T-helper 2 cell treated with Interferon-gamma antibody and Interleukin-4, amounts not matched to agents 5 μg/mL and 100 μg/mL, for 36 hours (primary cell): ENCODE measurements around the gene PLEKHS1.
"Not testable (repeated sequence)": the region's sequence is repeated elsewhere in the genome, so short reads cannot be mapped to it uniquely, and the experiment has no call there.

Experiments
- DNase-seq: peaks from one replicate; pipeline ENCODE4 v3.0.0; 2021; ENCODE audit warnings: low spot score
- H3K27ac Mint-ChIP-seq: one replicate; pipeline ENCODE4 v1.8.0; 2021; ENCODE audit warnings: mild to moderate bottlenecking, mixed read lengths
- H3K27me3 Mint-ChIP-seq: one replicate; pipeline ENCODE4 v1.8.0; 2021; ENCODE audit warnings: low read depth, mixed read lengths
- H3K36me3 Mint-ChIP-seq: one replicate; pipeline ENCODE4 v1.8.0; 2021; ENCODE audit warnings: low read depth, mixed read lengths
- H3K4me1 Mint-ChIP-seq: one replicate; pipeline ENCODE4 v1.8.0; 2021; ENCODE audit warnings: low read depth, mixed read lengths
- H3K4me3 Mint-ChIP-seq: one replicate; pipeline ENCODE4 v1.8.0; 2022; ENCODE audit warnings: mild to moderate bottlenecking, moderate library complexity, mixed read lengths
- H3K9me3 Mint-ChIP-seq: one replicate; pipeline ENCODE4 v1.8.0; 2021; ENCODE audit warnings: mixed read lengths

Gene PLEKHS1

GRCh38 chr10:113788604-113789083 is 37.2 kb downstream of the PLEKHS1 start:
- DNase-seq, result no peak
- Mint-ChIP-seq H3K9me3 (no peaks in the 10 kb centered on the region), H3K27me3 (peaks cover 15% of the 10 kb centered on the region), H3K36me3 (no peaks in the 10 kb centered on the region), H3K4me3 (no peak overlapping the region), H3K4me1 (no peaks in the 10 kb centered on the region), H3K27ac (no peak overlapping the region)

GRCh38 chr10:113791691-113792090 is 40.2 kb downstream of the PLEKHS1 start:
- DNase-seq, result no peak
- H3K27ac Mint-ChIP-seq, result no peak overlapping the region
- peaks cover 37% of the 10 kb centered on the region for H3K27me3 Mint-ChIP-seq
- H3K9me3 Mint-ChIP-seq, result no peaks in the 10 kb centered on the region
- H3K36me3 Mint-ChIP-seq, result no peaks in the 10 kb centered on the region
- no peaks in the 10 kb centered on the region for H3K4me1 Mint-ChIP-seq
- H3K4me3 Mint-ChIP-seq, result no peak overlapping the region

GRCh38 chr10:113801569-113801968 is 50.1 kb downstream of the PLEKHS1 start:
- H3K4me1 Mint-ChIP-seq, result peaks cover 4% of the 10 kb centered on the region
- peaks cover 47% of the 10 kb centered on the region for H3K27me3 Mint-ChIP-seq
- no peak overlapping the region for H3K27ac Mint-ChIP-seq
- no peaks in the 10 kb centered on the region for H3K36me3 Mint-ChIP-seq
- H3K4me3 Mint-ChIP-seq, result no peak overlapping the region
- H3K9me3 Mint-ChIP-seq, result no peaks in the 10 kb centered on the region
- DNase-seq, result no peak

DNA sequence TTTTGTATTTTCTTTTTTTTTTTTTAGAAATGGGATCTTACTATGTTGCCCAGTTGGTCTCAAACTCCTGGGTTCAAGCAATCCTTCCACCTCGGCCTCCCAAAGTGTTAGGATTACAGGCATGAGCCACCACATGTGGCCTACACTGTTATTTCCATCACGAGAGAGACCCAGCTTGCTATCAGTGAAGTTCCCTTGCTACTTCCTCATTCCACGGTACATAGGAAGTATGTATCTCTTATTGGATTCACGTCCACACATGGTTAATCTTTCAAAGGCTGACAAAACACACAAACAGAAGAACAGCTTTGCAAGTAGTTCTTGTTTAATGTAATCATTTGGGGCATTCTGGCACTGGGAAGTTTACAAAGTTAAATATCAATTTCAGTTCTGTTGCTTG is 51.5 kb downstream of the PLEKHS1 start:
- Mint-ChIP-seq H3K27ac (no peak overlapping the region), H3K9me3 (no peaks in the 10 kb centered on the region), H3K36me3 (no peaks in the 10 kb centered on the region), H3K4me3 (no peak overlapping the region), H3K27me3 (peaks cover 45% of the 10 kb centered on the region), H3K4me1 (peaks cover 4% of the 10 kb centered on the region)
- no peak for DNase-seq

- Mint-ChIP-seq H3K36me3 (no peaks in the 10 kb centered on the region), H3K27me3 (peaks cover 45% of the 10 kb centered on the region), H3K9me3 (no peaks in the 10 kb centered on the region), H3K27ac (no peak overlapping the region), H3K4me3 (no peak overlapping the region), H3K4me1 (no peaks in the 10 kb centered on the region)
- DNase-seq, result no peak
Observed at GRCh38 chr10:113806503-113806902, 55.0 kb downstream of the PLEKHS1 start.

- H3K4me1 Mint-ChIP-seq, result no peaks in the 10 kb centered on the region
- peaks cover 53% of the 10 kb centered on the region for H3K27me3 Mint-ChIP-seq
- no peaks in the 10 kb centered on the region for H3K9me3 Mint-ChIP-seq
- DNase-seq, result no peak
- H3K4me3 Mint-ChIP-seq, result no peak overlapping the region
- H3K27ac Mint-ChIP-seq, result no peak overlapping the region
- no peaks in the 10 kb centered on the region for H3K36me3 Mint-ChIP-seq
Observed at GRCh38 chr10:113808168-113808567, 56.7 kb downstream of the PLEKHS1 start.

DNA sequence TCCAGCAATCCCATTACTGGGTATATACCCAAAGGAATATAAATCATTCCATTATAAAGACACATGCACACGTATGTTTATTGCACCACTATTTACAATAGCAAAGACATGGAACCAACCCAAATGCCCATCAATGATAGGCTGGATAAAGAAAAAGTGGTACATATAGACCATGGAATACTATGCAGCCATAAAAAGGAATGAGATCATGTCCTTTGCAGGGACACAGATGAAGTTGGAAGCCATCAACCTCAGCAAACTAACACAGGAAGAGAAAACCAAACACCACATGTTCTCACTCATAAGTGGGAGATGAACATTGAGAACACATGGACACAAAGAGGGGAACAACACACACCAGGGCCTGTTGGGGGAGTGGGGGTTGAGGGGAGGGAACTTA is 63.2 kb downstream of the PLEKHS1 start:
- DNase-seq, H3K4me1 Mint-ChIP-seq, H3K27ac Mint-ChIP-seq, H3K36me3 Mint-ChIP-seq, H3K4me3 Mint-ChIP-seq, H3K9me3 Mint-ChIP-seq: not testable (repeated sequence)
- peaks cover 35% of the 10 kb centered on the region for H3K27me3 Mint-ChIP-seq

DNA sequence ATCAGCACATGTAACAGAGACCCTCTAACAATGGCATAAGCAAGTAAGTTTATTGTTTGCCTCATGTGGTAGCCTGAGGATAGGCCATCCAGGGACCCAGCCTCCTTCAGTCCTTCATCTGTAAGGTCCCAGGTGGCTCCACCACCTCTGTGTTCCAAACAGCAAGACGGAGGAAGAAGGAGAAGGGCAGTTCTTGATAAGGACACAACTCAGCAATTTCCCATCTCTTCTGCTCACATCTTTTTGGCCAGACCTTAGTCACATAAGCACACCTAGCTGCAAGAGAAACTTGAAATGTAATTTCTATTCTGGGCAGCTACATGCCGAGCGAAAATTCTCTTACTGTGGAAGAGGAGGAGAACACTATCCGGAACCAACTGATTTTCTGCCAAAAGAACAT is 68.5 kb downstream of the PLEKHS1 start:
- no peak overlapping the region for H3K4me3 Mint-ChIP-seq
- H3K27ac Mint-ChIP-seq, result no peak overlapping the region
- no peak for DNase-seq
- H3K4me1 Mint-ChIP-seq, result no peaks in the 10 kb centered on the region
- H3K27me3 Mint-ChIP-seq, result peaks cover 6% of the 10 kb centered on the region
- H3K9me3 Mint-ChIP-seq, result no peaks in the 10 kb centered on the region
- no peaks in the 10 kb centered on the region for H3K36me3 Mint-ChIP-seq

DNA sequence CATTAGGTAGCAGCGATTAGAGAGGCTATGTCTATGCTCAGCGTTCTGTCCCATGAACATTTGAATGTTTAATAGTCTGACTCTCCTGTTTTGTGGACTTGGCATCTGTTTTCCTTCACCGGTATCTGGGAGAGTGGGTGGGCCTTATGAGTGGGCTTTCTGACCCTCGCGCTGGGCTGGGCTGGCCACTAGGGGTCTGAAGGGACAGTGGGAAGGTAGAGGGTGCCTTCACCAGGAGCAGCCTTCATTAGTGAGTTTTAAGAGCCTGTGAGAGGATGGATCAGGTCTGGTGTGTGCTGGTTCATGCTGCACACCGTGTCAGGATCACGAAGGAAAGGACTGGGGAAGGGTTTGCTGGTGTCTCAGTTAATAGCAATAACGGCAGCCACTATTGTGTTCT is 69.0 kb downstream of the PLEKHS1 start:
- Mint-ChIP-seq H3K27ac (no peak overlapping the region), H3K27me3 (peaks cover 6% of the 10 kb centered on the region), H3K4me3 (no peak overlapping the region), H3K4me1 (no peaks in the 10 kb centered on the region), H3K9me3 (no peaks in the 10 kb centered on the region), H3K36me3 (no peaks in the 10 kb centered on the region)
- DNase-seq, result no peak

GRCh38 chr10:113821306-113821705 is 69.8 kb downstream of the PLEKHS1 start:
- H3K4me3 Mint-ChIP-seq, DNase-seq, H3K9me3 Mint-ChIP-seq, H3K27me3 Mint-ChIP-seq, H3K36me3 Mint-ChIP-seq, H3K4me1 Mint-ChIP-seq, H3K27ac Mint-ChIP-seq: not testable (repeated sequence)

- Mint-ChIP-seq H3K9me3 (no peaks in the 10 kb centered on the region), H3K27ac (no peak overlapping the region), H3K27me3 (peaks cover 13% of the 10 kb centered on the region), H3K4me3 (no peak overlapping the region), H3K36me3 (no peaks in the 10 kb centered on the region), H3K4me1 (no peaks in the 10 kb centered on the region)
- no peak for DNase-seq
Observed at GRCh38 chr10:113822174-113822573, 70.7 kb downstream of the PLEKHS1 start.

DNA sequence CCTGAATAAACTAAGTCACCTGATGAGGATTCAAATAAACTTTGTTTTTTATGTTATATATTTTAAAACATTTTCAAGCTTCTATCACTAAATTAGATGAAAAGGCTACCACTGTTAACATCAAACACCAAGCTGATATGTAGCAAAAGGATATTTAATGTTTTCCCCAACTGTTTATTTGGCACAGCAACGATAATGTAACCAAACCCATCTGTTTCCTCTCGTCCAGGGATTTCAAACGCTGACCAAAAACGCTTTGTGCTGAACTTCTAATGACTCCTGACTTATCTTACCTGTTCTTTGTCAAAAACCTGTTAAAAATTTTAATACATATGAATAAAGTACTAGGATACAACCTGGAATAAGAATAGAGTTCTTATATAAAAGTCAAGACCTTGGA is 71.9 kb downstream of the PLEKHS1 start:
- no peaks in the 10 kb centered on the region for H3K9me3 Mint-ChIP-seq
- H3K36me3 Mint-ChIP-seq, result no peaks in the 10 kb centered on the region
- H3K4me3 Mint-ChIP-seq, result no peak overlapping the region
- H3K4me1 Mint-ChIP-seq, result no peaks in the 10 kb centered on the region
- no peak for DNase-seq
- H3K27ac Mint-ChIP-seq, result no peak overlapping the region
- peaks cover 19% of the 10 kb centered on the region for H3K27me3 Mint-ChIP-seq

- no peaks in the 10 kb centered on the region for H3K36me3 Mint-ChIP-seq
- H3K27me3 Mint-ChIP-seq, result peaks cover 25% of the 10 kb centered on the region
- no peak for DNase-seq
- no peak overlapping the region for H3K4me3 Mint-ChIP-seq
- no peaks in the 10 kb centered on the region for H3K4me1 Mint-ChIP-seq
- no peak overlapping the region for H3K27ac Mint-ChIP-seq
- no peaks in the 10 kb centered on the region for H3K9me3 Mint-ChIP-seq
Observed at GRCh38 chr10:113825791-113826190, 74.3 kb downstream of the PLEKHS1 start.

- H3K4me1 Mint-ChIP-seq, H3K36me3 Mint-ChIP-seq, H3K9me3 Mint-ChIP-seq, H3K27ac Mint-ChIP-seq, DNase-seq, H3K4me3 Mint-ChIP-seq: not testable (repeated sequence)
- peaks cover 33% of the 10 kb centered on the region for H3K27me3 Mint-ChIP-seq
Observed at GRCh38 chr10:113828567-113828966, 77.1 kb downstream of the PLEKHS1 start.
